A549 (cell line): ENCODE results near the gene TMEM88. TPM values are rescaled to one million over a fixed set of nuclear protein-coding genes. Genes with fewer than 3 reads are reported as not detected.

Experiments used
- ATAC-seq, 2 experiments: fragments of 200-7000 bp in 1 of 2; fragments of >200 bp in 1 of 2; cut with Nextera tagmentation in 1 of 2; cut with Tn5 transposase in 1 of 2; 3 replicates each; pipeline versions ENCODE4 v1.8.0 to v1.9.1; 2018 to 2020; ENCODE audit warnings: mild to moderate bottlenecking in 1 of 2, moderate library complexity in 1 of 2
- CTCF ChIA-PET: fragments of 300-600 bp; sonication (Branson Sonifier 250); formaldehyde crosslinking; extraction: SDS; loops from one replicate; lab custom pipeline; 2021; ENCODE audit warnings: antibody characterized with exemption, inconsistent platforms; lab: Yijun Ruan, JAX
- POLR2A ChIA-PET: fragments of 350-600 bp; formaldehyde crosslinking; extraction: SDS; loops from one replicate; lab custom pipeline; 2021; ENCODE audit warnings: antibody characterized with exemption, inconsistent platforms; lab: Yijun Ruan, JAX
- DNase-seq, 2 experiments: peaks; one replicate each; pipeline versions ENCODE4 v3.0.0 to v3.0.0-alpha.2; 2011 to 2016; ENCODE audit warnings: low read depth in 1 of 2, low spot score in 1 of 2
- FAIRE-seq: peaks from 2 replicates; lab custom pipeline; 2011; peaks lifted over from hg19 to GRCh38; lab: Jason Lieb, UNC
- H3K27ac ChIP-seq, 2 experiments: fragments of >200 bp; sonication (Bioruptor Twin); formaldehyde crosslinking; 3 replicates each; pipeline ENCODE4 v1.5.1; 2016 to 2017
- H3K4me1 ChIP-seq: fragments of >200 bp; sonication (Bioruptor Twin); formaldehyde crosslinking; 3 replicates; pipeline ENCODE4 v1.6.1; 2016
- H3K4me2 ChIP-seq: fragments of >200 bp; sonication (Bioruptor Twin); formaldehyde crosslinking; 3 replicates; pipeline ENCODE4 v1.6.1; 2016
- H3K4me3 ChIP-seq: fragments of >200 bp; sonication (Bioruptor Twin); formaldehyde crosslinking; 3 replicates; pipeline ENCODE4 v1.5.1; 2016
- H3K9me3 ChIP-seq: fragments of >200 bp; sonication (Bioruptor Twin); formaldehyde crosslinking; 3 replicates; pipeline ENCODE4 v1.6.1; 2016
- CBX8 ChIP-seq: fragments of 200-600 bp; sonication (generic); IDR thresholded peaks from 2 replicates; pipeline ENCODE4 v1.6.1; 2016
- EHMT2 ChIP-seq: fragments of 200-600 bp; sonication (generic); IDR thresholded peaks from 2 replicates; pipeline ENCODE4 v1.6.1; 2016; ENCODE audit warnings: antibody characterized with exemption, low read depth, mild to moderate bottlenecking, moderate library complexity
- ESRRA ChIP-seq: fragments of 150-350 bp; IDR thresholded peaks from 2 replicates; pipeline ENCODE4 v1.6.1; 2014; ENCODE audit warnings: mild to moderate bottlenecking, low read length, borderline replicate concordance
- FOXS1 ChIP-seq: fragments of 250-450 bp; sonication (Bioruptor Pico); IDR thresholded peaks from 2 replicates; pipeline ENCODE4 v1.5.0; 2020; ENCODE audit warnings: mild to moderate bottlenecking, moderate library complexity
- HDAC2 ChIP-seq: fragments of 200-600 bp; sonication (generic); IDR thresholded peaks from 2 replicates; pipeline ENCODE4 v1.6.1; 2016
- HOXB5 ChIP-seq: fragments of 250-450 bp; sonication (Bioruptor Pico); IDR thresholded peaks from 2 replicates; pipeline ENCODE4 v1.5.0; 2020; ENCODE audit warnings: mild to moderate bottlenecking, moderate library complexity
- JUN ChIP-seq, 2 experiments: fragments of >200 bp; sonication (Bioruptor Twin); formaldehyde crosslinking; IDR thresholded peaks; 2 replicates in 1 of 2; 3 replicates in 1 of 2; pipeline ENCODE4 v1.6.1; 2016 to 2017
- JUNB ChIP-seq: fragments of >200 bp; sonication (Bioruptor Twin); formaldehyde crosslinking; IDR thresholded peaks from 2 replicates; pipeline ENCODE4 v1.6.1; 2016
- KDM1A ChIP-seq: fragments of 200-600 bp; sonication (generic); IDR thresholded peaks from 2 replicates; pipeline ENCODE4 v1.6.1; 2016; ENCODE audit warnings: low read depth, mild to moderate bottlenecking
- KDM5A ChIP-seq: fragments of 200-600 bp; sonication (generic); IDR thresholded peaks from 2 replicates; pipeline ENCODE4 v1.6.1; 2016; ENCODE audit warnings: antibody characterized with exemption, mild to moderate bottlenecking
- MAZ ChIP-seq: fragments of 150-350 bp; IDR thresholded peaks from 2 replicates; pipeline ENCODE4 v1.6.1; 2014; ENCODE audit warnings: antibody characterized with exemption, low read depth, low read length, borderline replicate concordance
- NFE2L2 ChIP-seq: fragments of 150-350 bp; conservative IDR thresholded peaks from 2 replicates; pipeline ENCODE4 v1.6.1; 2014; ENCODE audit warnings: low read length
- NPAS2 ChIP-seq: fragments of 250-450 bp; sonication (Bioruptor Pico); IDR thresholded peaks from 2 replicates; pipeline ENCODE4 v1.8.0; 2022; ENCODE audit warnings: mild to moderate bottlenecking, moderate library complexity, borderline replicate concordance
- PHF8 ChIP-seq: fragments of 200-600 bp; sonication (generic); IDR thresholded peaks from 2 replicates; pipeline ENCODE4 v1.6.1; 2016; ENCODE audit warnings: low read depth, mild to moderate bottlenecking, antibody characterized with exemption, moderate library complexity, borderline replicate concordance
- POLR2A ChIP-seq: IDR thresholded peaks from 2 replicates; pipeline ENCODE4 v1.6.1; 2012; ENCODE audit warnings: mild to moderate bottlenecking, low read length
- POLR2AphosphoS2 ChIP-seq: conservative IDR thresholded peaks from 2 replicates; pipeline ENCODE4 v1.6.1; 2012; ENCODE audit warnings: low read length, improper control_type of control experiment, inconsistent platforms
- RCOR1 ChIP-seq: fragments of 150-350 bp; IDR thresholded peaks from 2 replicates; pipeline ENCODE4 v1.6.1; 2014; ENCODE audit warnings: antibody characterized with exemption, low read length, low read depth
- RFX5 ChIP-seq: fragments of 450-650 bp; IDR thresholded peaks from 2 replicates; pipeline ENCODE4 v1.7.1; 2014; ENCODE audit warnings: antibody characterized with exemption, mild to moderate bottlenecking, moderate library complexity
- SMC3 ChIP-seq: fragments of >200 bp; sonication (Bioruptor Twin); formaldehyde crosslinking; IDR thresholded peaks from 3 replicates; pipeline ENCODE4 v1.6.1; 2018; ENCODE audit warnings: inconsistent platforms
- TFCP2L1 ChIP-seq: fragments of 250-450 bp; sonication (Bioruptor Pico); IDR thresholded peaks from 2 replicates; pipeline ENCODE4 v1.5.0; 2021; ENCODE audit warnings: mild to moderate bottlenecking
- TP53 ChIP-seq: fragments of 250-450 bp; sonication (Bioruptor Pico); IDR thresholded peaks from 2 replicates; pipeline ENCODE4 v1.5.0; 2021; ENCODE audit warnings: mild to moderate bottlenecking, moderate library complexity
- ZNF302 ChIP-seq: fragments of 250-450 bp; sonication (Bioruptor Pico); IDR thresholded peaks from 2 replicates; pipeline ENCODE4 v1.9.0; 2021; ENCODE audit warnings: inconsistent platforms, mild to moderate bottlenecking, moderate library complexity
- whole genome bisulfite sequencing: methylation state at CpG from one replicate; pipeline ENCODE4 v1.1.6; 2017; ENCODE audit errors: missing lambda C conversion rate; 5-methylcytosine and 5-hydroxymethylcytosine counted together
- polyA plus RNA-seq, 4 experiments: library from polyadenylated mRNA; depleted of rRNA in 3 of 4; stranded (reverse); fragments of >200 nt; fragmentation: RNase III in 1 of 4; extraction: RNeasy Plus Mini Kit Qiagen cat#74134 plus additional on column Dnase treatment in 1 of 4; gene quantifications; 2 replicates in 3 of 4; 3 replicates in 1 of 4; pipeline ENCODE4 v1.2.3, GENCODE V29; 2011 to 2017
- TF ChIP-seq, protein P1 (sequence below): IDR thresholded peaks from 2 replicates; pipeline ENCODE4 v1.6.1; 2012
- TF ChIP-seq, protein P2 (sequence below): fragments of 150-350 bp; IDR thresholded peaks from 2 replicates; pipeline ENCODE4 v1.6.1; 2014; ENCODE audit warnings: low read depth, mild to moderate bottlenecking, low read length

The TMEM88 gene
- polyA plus RNA-seq, 2 of the 4 experiments (the other 2 are of a cell fraction): 0.17 to 0.48 TPM

DNA sequence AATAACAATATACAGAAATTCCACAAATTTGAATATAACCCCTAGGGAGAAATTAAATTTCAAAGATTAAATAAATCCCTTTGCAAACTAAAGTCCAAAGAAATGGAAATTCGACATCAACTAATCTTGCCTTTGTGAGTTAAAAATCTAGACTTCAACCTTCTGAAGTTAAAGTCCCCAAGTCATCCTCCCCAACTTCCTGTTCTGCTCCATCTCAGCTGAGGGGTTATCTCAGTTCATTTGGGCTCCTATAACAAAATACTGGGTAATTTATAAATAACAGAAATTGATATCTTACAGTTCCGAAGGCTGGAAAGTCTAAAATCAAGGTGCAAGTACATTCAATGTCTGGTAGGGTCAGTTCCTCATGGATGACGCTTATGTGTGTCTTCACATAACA is 43.6 kb upstream of the TMEM88 start (continued):
- no peak for TF ChIP-seq HOXB5 (CRISPR knock-in tag)
- TF ChIP-seq POLR2A: no peak
- TF ChIP-seq NFE2L2: no peak
- TF ChIP-seq FOXS1 (CRISPR knock-in tag): no peak
- TF ChIP-seq EHMT2: no peak
- TF ChIP-seq HDAC2: no peak
- TF ChIP-seq, protein P1, sequence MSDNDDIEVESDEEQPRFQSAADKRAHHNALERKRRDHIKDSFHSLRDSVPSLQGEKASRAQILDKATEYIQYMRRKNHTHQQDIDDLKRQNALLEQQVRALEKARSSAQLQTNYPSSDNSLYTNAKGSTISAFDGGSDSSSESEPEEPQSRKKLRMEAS: no peak
- TF ChIP-seq JUNB: no peak

DNA sequence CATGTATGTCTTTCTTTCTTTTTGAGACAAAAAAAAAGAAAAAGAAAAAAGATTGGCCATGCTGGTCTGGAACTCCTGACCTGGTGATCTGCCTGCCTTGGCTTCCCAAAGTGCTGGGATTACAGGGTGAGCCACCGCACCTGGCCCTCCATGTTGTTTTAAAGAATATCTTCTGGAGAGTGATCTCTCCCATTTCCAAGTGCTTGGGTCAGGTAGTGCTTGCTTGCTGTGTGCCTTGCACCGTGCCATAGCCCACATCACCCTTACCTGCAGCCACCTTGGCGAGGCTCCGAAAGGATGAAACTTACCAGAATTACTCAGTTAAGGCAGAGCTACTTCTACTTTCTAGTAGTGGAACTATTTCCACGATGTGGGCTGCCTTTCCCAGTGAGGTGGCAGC is 39.9 kb upstream of the TMEM88 start:
- ATAC-seq: no peak
- CTCF ChIA-PET: interaction anchor here (0.6 to 3.0 kb wide), 2 partner anchors 71 to 157 kb away, joined by 3 to 18 read pairs; no protein-coding TSS in a partner anchor
- POLR2A ChIA-PET: no interaction called here
- WGBS: 60% methylated on average over 5 of the region's 5 CpGs
- no peak for TF ChIP-seq HDAC2
- H3K9me3 ChIP-seq: no peaks in the 10 kb centered on the region
- no peak for FAIRE-seq
- no peak overlapping the region for H3K27ac ChIP-seq
- no peak overlapping the region for H3K4me3 ChIP-seq
- no peak for DNase-seq
- H3K4me1 ChIP-seq: peaks cover under 1% of the 10 kb centered on the region; the same call in 1 of the 3 replicates
- H3K4me2 ChIP-seq: no peak overlapping the region

DNA sequence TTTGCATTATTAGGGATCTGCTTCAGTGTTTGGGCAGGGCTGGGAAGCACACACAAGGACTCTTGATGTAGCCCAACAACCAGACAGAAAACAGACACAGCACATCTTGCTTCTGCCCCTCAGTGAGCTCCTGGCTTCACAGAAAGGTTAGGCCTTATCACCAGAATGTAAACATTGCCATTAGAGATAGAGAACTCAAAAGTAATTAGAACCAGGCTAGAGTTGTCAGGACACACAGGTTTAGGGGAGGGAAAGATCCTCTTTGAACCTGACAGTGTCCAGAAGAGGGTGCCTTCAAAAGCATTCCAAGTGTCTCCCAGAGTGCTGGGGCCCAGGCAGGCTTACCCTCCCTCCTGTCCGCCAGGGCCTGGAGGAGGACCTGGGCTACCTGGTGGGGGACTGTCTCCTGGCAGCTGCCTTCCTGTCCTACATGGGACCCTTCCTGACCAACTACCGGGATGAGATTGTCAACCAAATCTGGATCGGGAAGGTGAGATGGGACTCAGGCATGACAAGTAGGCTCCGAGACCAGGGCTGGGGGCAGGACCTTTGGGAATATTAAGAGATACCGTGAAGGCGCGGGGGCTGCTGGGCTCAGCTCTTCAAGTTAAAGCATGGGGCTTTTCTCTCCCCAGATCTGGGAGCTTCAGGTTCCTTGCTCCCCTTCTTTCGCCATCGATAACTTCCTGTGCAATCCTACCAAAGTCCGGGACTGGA is 37.8 kb upstream of the TMEM88 start:
- FAIRE-seq (no peak), ATAC-seq (no peak), DNase-seq (no peak)
- ChIA-PET POLR2A (interaction anchor here (1.6 to 1.7 kb wide), 2 partner anchors 40 to 131 kb away, joined by 3 to 6 read pairs; partner anchors contain the start of gene NAA38), CTCF (interaction anchor here (1.0 to 12.3 kb wide), 16 partner anchors 8 to 243 kb away, joined by 3 to 122 read pairs (median 8); partner anchors contain the start of genes CYB5D1 and NAA38)
- Histone ChIP-seq H3K9me3 (no peaks in the 10 kb centered on the region), H3K4me1 (no peaks in the 10 kb centered on the region), H3K4me2 (no peak overlapping the region), H3K27ac (no peak overlapping the region), H3K4me3 (no peak overlapping the region)
- WGBS: 89% methylated on average over 10 of the region's 10 CpGs
- TF ChIP-seq, protein P2, sequence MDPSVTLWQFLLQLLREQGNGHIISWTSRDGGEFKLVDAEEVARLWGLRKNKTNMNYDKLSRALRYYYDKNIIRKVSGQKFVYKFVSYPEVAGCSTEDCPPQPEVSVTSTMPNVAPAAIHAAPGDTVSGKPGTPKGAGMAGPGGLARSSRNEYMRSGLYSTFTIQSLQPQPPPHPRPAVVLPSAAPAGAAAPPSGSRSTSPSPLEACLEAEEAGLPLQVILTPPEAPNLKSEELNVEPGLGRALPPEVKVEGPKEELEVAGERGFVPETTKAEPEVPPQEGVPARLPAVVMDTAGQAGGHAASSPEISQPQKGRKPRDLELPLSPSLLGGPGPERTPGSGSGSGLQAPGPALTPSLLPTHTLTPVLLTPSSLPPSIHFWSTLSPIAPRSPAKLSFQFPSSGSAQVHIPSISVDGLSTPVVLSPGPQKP: no peak
- TF ChIP-seq ZNF302: no peak
- TF ChIP-seq KDM5A: no peak
- no peak for TF ChIP-seq RFX5
- no peak for TF ChIP-seq NPAS2 (CRISPR knock-in tag)
- TF ChIP-seq TP53 (CRISPR knock-in tag): no peak

DNA sequence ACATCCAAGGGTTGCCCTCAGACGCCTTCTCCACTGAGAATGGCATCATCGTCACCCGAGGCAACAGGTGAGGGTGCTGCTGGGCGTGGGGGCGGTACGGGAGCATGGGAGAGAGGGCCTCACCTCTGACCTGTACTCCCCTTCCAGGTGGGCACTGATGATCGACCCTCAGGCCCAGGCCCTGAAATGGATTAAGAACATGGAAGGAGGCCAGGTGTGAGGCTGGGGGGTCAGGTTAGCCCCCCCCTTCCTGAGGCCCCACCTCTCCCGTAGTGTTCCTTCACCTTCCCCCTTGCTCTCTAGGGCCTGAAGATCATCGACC is 37.3 kb upstream of the TMEM88 start:
- Histone ChIP-seq H3K4me3 (no peak overlapping the region), H3K4me1 (no peaks in the 10 kb centered on the region), H3K4me2 (no peak overlapping the region), H3K9me3 (no peaks in the 10 kb centered on the region), H3K27ac (no peak overlapping the region)
- WGBS: 75% methylated on average over 9 of the region's 9 CpGs
- FAIRE-seq (no peak), DNase-seq (no peak), ATAC-seq (no peak)
- ChIA-PET POLR2A (no interaction called here), CTCF (interaction anchor here (0.6 to 24.7 kb wide), 13 partner anchors 8 to 243 kb away, joined by 3 to 677 read pairs (median 8); partner anchors contain the start of genes KDM6B and NAA38)
- TF ChIP-seq TFCP2L1 (CRISPR knock-in tag) (no peak), MAZ (no peak), ZNF302 (no peak), KDM1A (no peak), JUN (IDR thresholded peaks at IDR 0.05) (no peak), POLR2A (no peak), SMC3 (no peak), PHF8 (no peak), CBX8 (no peak), ESRRA (no peak), HOXB5 (CRISPR knock-in tag) (no peak), POLR2AphosphoS2 (no peak), RCOR1 (no peak)
- TF ChIP-seq, protein P1: no peak
